CD4-positive, alpha-beta T cell (primary cell): Measurements from ENCODE around the gene ACKR2. TPM values are rescaled to one million over a fixed set of nuclear protein-coding genes. Genes with fewer than 3 reads are reported as not detected.

Source experiments
- ATAC-seq: fragments of 200-7000 bp; cut with Tn5 transposase; one replicate; pipeline ENCODE4 v1.10.0; 2022; ENCODE audit warnings: mild to moderate bottlenecking; ENCODE audit not compliant: poor library complexity
- CTCF ChIA-PET: fragments of 350-600 bp; sonication (Branson Sonifier 250); formaldehyde crosslinking; loops from one replicate; lab custom pipeline; 2021; ENCODE audit warnings: antibody characterized with exemption, inconsistent platforms; lab: Charles Lee
- POLR2A ChIA-PET: fragments of 350-600 bp; sonication (Branson Sonifier 250); formaldehyde crosslinking; loops from one replicate; lab custom pipeline; 2021; ENCODE audit warnings: antibody characterized with exemption, inconsistent platforms; lab: Charles Lee
- DNase-seq, 14 experiments: peaks; one replicate each; pipeline ENCODE4 v3.0.0-alpha.2; 2013 to 2020; ENCODE audit warnings: mixed read lengths in 2 of 14
- H3K27ac ChIP-seq, 2 donors: one replicate each; pipeline versions ENCODE4 v1.5.1 to v1.7.0; 2013; ENCODE audit warnings: low read length in 2 of 2, low read depth in 1 of 2, mild to moderate bottlenecking in 1 of 2
- H3K27me3 ChIP-seq, 2 experiments: 1 replicate in 1 of 2; 2 replicates in 1 of 2; pipeline versions ENCODE4 v1.6.1 to v1.7.0; 2013; ENCODE audit warnings: low read length in 2 of 2, control low read depth in 1 of 2, mild to moderate bottlenecking in 1 of 2, moderate library complexity in 1 of 2; ENCODE audit not compliant: insufficient read depth in 2 of 2, control insufficient read depth in 1 of 2
- H3K36me3 ChIP-seq: one replicate; pipeline ENCODE4 v1.6.1; 2013; ENCODE audit warnings: low read length, control low read depth; ENCODE audit not compliant: insufficient read depth
- H3K4me1 ChIP-seq: one replicate; pipeline ENCODE4 v1.6.1; 2013; ENCODE audit warnings: low read length, control low read depth; ENCODE audit not compliant: insufficient read depth
- H3K4me3 ChIP-seq: one replicate; pipeline ENCODE4 v1.5.1; 2013; ENCODE audit warnings: mild to moderate bottlenecking, low read length, moderate library complexity
- H3K9me3 ChIP-seq, 2 experiments: 1 replicate in 1 of 2; 2 replicates in 1 of 2; pipeline versions ENCODE4 v1.6.1 to v1.7.0; 2013; ENCODE audit warnings: low read length in 2 of 2, mild to moderate bottlenecking in 2 of 2, control low read depth in 1 of 2, moderate library complexity in 1 of 2; ENCODE audit not compliant: control insufficient read depth in 1 of 2, insufficient read depth in 1 of 2
- H3K27ac Mint-ChIP-seq: one replicate; pipeline ENCODE4 v1.8.0; 2020; ENCODE audit warnings: mixed read lengths
- H3K27me3 Mint-ChIP-seq: one replicate; pipeline ENCODE4 v1.8.0; 2021; ENCODE audit warnings: mixed read lengths
- H3K36me3 Mint-ChIP-seq: one replicate; pipeline ENCODE4 v1.8.0; 2021; ENCODE audit warnings: low read depth, mixed read lengths
- H3K4me1 Mint-ChIP-seq: one replicate; pipeline ENCODE4 v1.8.0; 2021; ENCODE audit warnings: low read depth, mixed read lengths
- H3K4me3 Mint-ChIP-seq: one replicate; pipeline ENCODE4 v1.8.0; 2020; ENCODE audit warnings: mild to moderate bottlenecking, mixed read lengths
- H3K9me3 Mint-ChIP-seq: one replicate; pipeline ENCODE4 v1.8.0; 2020; ENCODE audit warnings: mixed read lengths
- CTCF ChIP-seq: fragments of 200-600 bp; IDR thresholded peaks from one replicate; pipeline ENCODE4 v1.8.0; 2022; ENCODE audit warnings: antibody characterized with exemption, mild to moderate bottlenecking
- intact Hi-C, 2 experiments: fragments of 100-400 bp; cut with DNase I in 1 of 2; cut with micrococcal nuclease in 1 of 2; formaldehyde crosslinking; loops; one replicate each; pipeline versions ENCODE4 v1.15.1 to v1.9.0; 2023 to 2025; cut with DNase I, micrococcal nuclease
- total RNA-seq, 174 experiments: library from RNA in 2 of 174; stranded (reverse) in 2 of 174; gene quantifications; one replicate each; pipeline ENCODE4 v1.2.3 and lab custom pipeline; 2021 to 2026

ACKR2 gene
- total RNA-seq, 2 experiments from 2014 or later, result 0.42 TPM; not detected in 1

GRCh38 chr3:42819351-42819965 is 10.2 kb downstream of the ACKR2 start:
- TF ChIP-seq CTCF, result no peak
- no peaks in the 10 kb centered on the region for H3K36me3 ChIP-seq
- no peaks in the 10 kb centered on the region for H3K27me3 ChIP-seq
- CTCF ChIA-PET, result interaction anchor here (1.2 kb wide), 1 partner anchor 12 kb away, joined by 3 read pairs; no protein-coding TSS in a partner anchor
- no peak overlapping the region for H3K27ac ChIP-seq
- H3K27me3 Mint-ChIP-seq, result no peaks in the 10 kb centered on the region
- H3K36me3 Mint-ChIP-seq, result no peaks in the 10 kb centered on the region
- H3K4me1 ChIP-seq, result no peaks in the 10 kb centered on the region
- no peaks in the 10 kb centered on the region for H3K9me3 ChIP-seq
- H3K4me3 ChIP-seq, result no peak overlapping the region
- H3K4me3 Mint-ChIP-seq, result no peak overlapping the region
- H3K9me3 Mint-ChIP-seq, result no peaks in the 10 kb centered on the region
- H3K4me1 Mint-ChIP-seq, result no peaks in the 10 kb centered on the region
- DNase-seq (no peak), ATAC-seq (no peak)
- POLR2A ChIA-PET, result no interaction called here
- H3K27ac Mint-ChIP-seq, result no peak overlapping the region
- intact Hi-C loops, result no loop called here

- CTCF ChIA-PET, result interaction anchor here (2.1 kb wide), 1 partner anchor 10 kb away, joined by 7 read pairs; no protein-coding TSS in a partner anchor
Observed at GRCh38 chr3:42820746-42821051, 11.5 kb downstream of the ACKR2 start.

GRCh38 chr3:42822828-42823227 is 13.6 kb downstream of the ACKR2 start:
- peaks cover 3% of the 10 kb centered on the region for H3K27me3 Mint-ChIP-seq
- Histone ChIP-seq H3K9me3 (no peaks in the 10 kb centered on the region), H3K4me1 (no peaks in the 10 kb centered on the region), H3K27ac (no peak overlapping the region), H3K27me3 (peaks cover 3% of the 10 kb centered on the region in 2 experiments), H3K36me3 (no peaks in the 10 kb centered on the region), H3K4me3 (no peak overlapping the region)
- CTCF ChIA-PET, result interaction anchor here (0.7 kb wide), 1 partner anchor 16 kb away, joined by 3 read pairs; no protein-coding TSS in a partner anchor
- H3K9me3 Mint-ChIP-seq, result no peaks in the 10 kb centered on the region
- ATAC-seq (no peak), DNase-seq (no peak)
- H3K36me3 Mint-ChIP-seq, result no peaks in the 10 kb centered on the region
- no peak overlapping the region for H3K27ac Mint-ChIP-seq
- H3K4me3 Mint-ChIP-seq, result no peak overlapping the region
- no peak for TF ChIP-seq CTCF
- intact Hi-C loops, result no loop called here
- POLR2A ChIA-PET, result no interaction called here
- no peaks in the 10 kb centered on the region for H3K4me1 Mint-ChIP-seq

More at GRCh38 chr3:42820746-42821051, 11.5 kb downstream of the ACKR2 start:
- no peaks in the 10 kb centered on the region for H3K27me3 Mint-ChIP-seq
- no peak for TF ChIP-seq CTCF
- ATAC-seq, result no peak
- Histone ChIP-seq H3K9me3 (no peaks in the 10 kb centered on the region), H3K36me3 (no peaks in the 10 kb centered on the region), H3K27ac (no peak overlapping the region), H3K27me3 (no peaks in the 10 kb centered on the region), H3K4me3 (no peak overlapping the region), H3K4me1 (no peaks in the 10 kb centered on the region)
- H3K36me3 Mint-ChIP-seq, result no peaks in the 10 kb centered on the region
- H3K4me3 Mint-ChIP-seq, result no peak overlapping the region
- intact Hi-C loops, result no loop called here
- POLR2A ChIA-PET, result no interaction called here
- H3K4me1 Mint-ChIP-seq, result no peaks in the 10 kb centered on the region
- DNase-seq, result no peak
- H3K27ac Mint-ChIP-seq, result no peak overlapping the region
- no peaks in the 10 kb centered on the region for H3K9me3 Mint-ChIP-seq
